Stimulated activated CD8-positive, alpha-beta memory T cell treated with anti-CD3 and anti-CD28 coated beads, Interleukin-7, amount 100 ng/mL, for 48 hours (primary cell): ENCODE results near the gene SEL1L2.

ENCODE experiments used
- DNase-seq, 2 donors: peaks; one replicate each; pipeline ENCODE4 v3.0.0-alpha.2; 2020; ENCODE audit warnings: low read depth in 1 of 2; ENCODE audit errors: extremely low read depth in 1 of 2

Gene SEL1L2

DNA sequence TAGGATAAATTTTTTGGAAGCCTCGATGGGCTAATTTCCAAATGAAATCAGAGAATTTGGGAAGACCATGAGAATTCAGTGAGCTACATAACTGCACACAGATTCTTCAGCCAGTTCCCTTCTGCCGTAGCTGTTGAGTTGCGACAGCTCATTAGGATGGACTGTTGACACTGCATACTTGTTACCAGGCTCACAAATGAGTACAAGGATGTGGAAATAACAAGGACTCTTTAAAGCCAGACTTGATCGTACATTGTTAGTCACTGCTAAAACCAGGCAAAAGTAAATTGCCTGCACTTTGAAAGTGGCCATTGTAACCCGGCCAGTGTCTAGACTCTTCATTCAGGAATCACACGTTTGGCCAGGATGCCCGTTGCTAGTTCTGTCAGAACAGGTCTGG, 168.5 kb downstream of the SEL1L2 start:
- DNase-seq: no peak

GRCh38 chr20:13819885-13820645, 170.3 kb downstream of the SEL1L2 start:
- no peak for DNase-seq

DNA sequence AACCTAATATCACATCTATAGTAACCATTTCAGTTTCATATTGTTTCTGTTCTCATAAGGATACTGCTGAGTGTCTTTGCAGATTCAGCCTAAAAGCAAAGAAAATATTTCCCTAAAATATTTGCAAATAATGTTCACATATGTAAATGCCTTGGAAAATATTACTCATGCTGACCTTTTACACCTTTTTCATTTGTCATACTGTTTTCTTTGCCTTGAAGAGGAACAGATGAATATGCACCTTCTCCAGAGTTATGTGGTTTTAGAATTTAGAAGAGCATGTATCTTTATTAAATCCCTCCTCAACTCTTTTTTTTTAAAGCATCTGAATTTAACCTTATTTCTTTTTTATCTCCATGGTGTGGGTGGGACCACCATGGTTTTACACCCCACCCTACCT, 173.1 kb downstream of the SEL1L2 start:
- DNase-seq: no peak

DNA sequence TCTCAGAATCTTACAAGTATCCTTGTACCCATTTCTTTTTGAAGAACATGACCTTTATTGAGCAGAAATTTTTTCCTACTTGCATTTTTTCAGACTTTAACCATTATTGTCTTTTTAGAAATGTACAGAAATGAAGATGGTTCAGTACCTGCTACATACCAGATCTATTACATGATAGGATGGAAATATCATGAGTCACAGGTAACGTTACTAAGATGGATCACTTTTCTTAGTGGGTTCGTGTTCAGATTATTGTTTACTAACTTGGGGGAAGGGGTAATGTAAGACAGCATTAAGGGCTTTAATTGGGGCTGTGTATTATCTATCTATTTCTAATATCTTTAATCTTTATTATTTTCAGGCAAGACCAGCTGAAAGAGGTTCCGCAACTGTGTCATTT, 173.7 kb downstream of the SEL1L2 start:
- no peak for DNase-seq

DNA sequence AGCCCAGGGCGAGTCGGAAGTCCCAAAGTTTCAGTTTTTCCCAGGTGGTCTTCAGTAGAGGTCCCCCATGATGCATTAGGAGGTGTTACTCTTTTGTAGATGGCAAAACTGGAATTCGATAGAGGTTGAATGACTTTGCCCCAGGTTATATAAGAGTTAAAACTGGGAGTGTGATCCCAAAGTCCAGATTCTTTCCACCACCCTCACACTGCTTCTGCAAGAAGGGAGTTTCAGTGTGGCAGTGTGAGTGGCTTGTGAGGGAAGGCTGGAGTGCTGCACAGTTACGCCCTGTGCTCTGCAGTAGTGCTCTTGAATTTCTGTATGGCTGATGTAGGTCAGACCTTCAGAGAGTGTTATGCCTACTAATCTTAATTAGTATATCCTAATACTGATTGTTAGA, 175.7 kb downstream of the SEL1L2 start:
- DNase-seq: no peak

DNA sequence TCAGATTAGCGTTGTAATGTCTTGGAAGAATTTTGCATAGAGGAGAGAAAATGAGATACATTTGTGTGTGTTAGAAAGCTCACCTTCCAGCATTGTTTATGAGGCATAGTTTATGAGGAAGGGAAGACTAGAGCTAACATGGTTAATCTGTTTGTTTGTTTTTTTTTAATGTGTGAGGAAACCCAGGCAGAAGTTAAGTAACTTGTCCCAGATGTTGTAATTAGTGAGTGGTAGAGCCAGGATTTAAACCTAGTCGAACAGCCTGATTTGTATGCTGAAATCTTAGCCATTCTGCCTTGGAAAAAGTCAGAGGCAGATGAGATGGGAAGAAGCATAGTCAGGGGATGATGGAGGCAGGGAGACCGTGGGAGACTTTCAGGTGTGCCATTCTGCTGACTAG, 176.5 kb downstream of the SEL1L2 start:
- no peak for DNase-seq

DNA sequence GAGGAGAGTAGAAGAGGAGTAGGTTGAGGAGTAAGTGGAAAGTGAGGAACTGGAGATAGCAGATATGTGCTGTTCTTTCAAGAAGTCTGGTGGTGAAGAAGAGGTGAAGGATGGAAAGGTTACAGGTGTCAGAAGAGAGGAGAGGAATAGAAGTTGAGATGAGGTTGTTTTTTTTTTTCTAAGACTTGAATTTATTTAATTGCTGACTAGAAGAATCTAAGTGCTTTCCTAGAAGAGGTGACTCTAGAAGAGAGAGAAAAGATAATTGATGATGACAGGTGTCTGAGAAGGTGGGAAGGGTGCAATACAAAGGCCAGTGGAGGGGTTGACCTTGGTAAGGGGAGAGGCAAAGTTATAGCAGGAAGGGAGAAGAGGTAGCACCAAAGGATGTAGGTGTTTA, 180.0 kb downstream of the SEL1L2 start:
- DNase-seq: no peak

- no peak for DNase-seq
Observed at GRCh38 chr20:13809855-13810254, 180.6 kb downstream of the SEL1L2 start.

DNA sequence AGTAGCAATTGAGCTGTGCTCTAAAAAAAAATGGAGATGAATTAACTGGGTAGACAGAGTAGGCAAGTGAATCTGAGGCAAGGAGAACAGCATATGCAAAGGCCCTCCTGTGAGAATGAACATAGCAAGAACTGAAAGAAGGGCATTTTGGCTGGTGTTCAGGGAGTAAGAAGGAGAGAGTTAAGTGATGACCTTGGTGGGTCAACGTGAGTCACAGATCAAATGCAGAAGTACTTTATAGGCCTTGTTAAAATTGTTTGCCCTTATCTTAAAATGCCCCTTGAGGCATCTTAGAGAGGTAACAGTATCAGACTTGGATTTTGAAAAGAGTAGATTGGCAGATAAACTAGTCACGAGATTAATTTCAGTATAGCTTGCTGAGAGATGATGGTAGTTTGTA, 181.0 kb downstream of the SEL1L2 start:
- DNase-seq: no peak

GRCh38 chr20:13800728-13801134, 189.7 kb downstream of the SEL1L2 start:
- DNase-seq: no peak

DNA sequence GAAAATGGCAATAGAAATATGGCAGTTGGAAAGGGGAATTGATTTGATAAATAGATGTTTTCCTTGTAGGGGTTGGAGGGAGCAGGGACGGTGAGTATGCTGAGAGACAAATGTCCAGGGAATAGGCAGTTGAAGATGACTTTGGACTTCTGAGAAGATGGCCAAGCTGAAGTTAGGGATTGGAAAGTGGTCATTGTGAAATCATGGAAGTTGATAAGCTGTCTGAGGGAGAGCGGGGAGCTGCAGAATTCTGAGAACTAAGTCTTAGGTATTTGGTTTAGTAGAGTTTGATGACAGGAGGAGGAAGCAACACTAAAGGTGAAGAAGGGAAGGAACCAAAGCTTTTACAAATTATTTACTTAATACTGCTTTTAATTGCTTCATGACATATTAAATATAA, 190.4 kb downstream of the SEL1L2 start:
- no peak for DNase-seq
